ENCODE measurements around the gene TMEM175. TPM values are rescaled to one million over a fixed set of nuclear protein-coding genes. Genes with fewer than 3 reads are reported as not detected.
"Not testable (repeated sequence)": the region's sequence is repeated elsewhere in the genome, so short reads cannot be mapped to it uniquely, and the experiment has no call there.

The TMEM175 gene
- total RNA-seq, 1 donor from 2014 or later: 14.9 TPM

DNA sequence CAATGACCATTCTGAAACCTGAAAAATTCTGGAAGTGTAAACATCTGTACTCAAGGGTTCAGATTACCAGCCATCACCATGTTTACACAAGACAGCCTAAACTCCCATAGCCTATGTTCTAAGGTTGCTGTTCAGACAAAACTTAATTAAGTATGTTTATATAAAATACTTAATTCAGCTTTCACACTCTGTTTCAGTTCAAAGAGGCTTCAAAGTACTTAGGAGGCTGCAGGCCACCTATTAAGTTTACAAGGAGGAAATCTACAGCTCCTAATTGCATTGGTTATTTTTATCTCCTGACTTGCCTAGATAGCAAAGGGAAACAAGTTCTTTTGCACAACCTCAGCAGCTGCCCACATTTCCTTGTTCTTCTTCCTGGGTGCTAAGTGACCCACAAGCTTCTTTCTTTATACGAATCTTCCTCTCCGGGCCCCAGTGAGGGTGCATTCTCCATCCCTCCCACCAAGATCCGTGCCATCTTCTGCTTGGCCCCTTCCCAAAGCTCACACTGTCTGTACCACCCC is 2.2 kb upstream of the TMEM175 start:
- intact Hi-C loops (cut with DNase I): no loop called here
- ATAC-seq (ENCODE audit: poor library complexity): no peak
- DNase-seq: no peak

- no peak for DNase-seq
- intact Hi-C loops (cut with DNase I): no loop called here
- no peak for ATAC-seq (ENCODE audit: poor library complexity)
Observed at GRCh38 chr4:930827-931193, 1.4 kb upstream of the TMEM175 start.

DNA sequence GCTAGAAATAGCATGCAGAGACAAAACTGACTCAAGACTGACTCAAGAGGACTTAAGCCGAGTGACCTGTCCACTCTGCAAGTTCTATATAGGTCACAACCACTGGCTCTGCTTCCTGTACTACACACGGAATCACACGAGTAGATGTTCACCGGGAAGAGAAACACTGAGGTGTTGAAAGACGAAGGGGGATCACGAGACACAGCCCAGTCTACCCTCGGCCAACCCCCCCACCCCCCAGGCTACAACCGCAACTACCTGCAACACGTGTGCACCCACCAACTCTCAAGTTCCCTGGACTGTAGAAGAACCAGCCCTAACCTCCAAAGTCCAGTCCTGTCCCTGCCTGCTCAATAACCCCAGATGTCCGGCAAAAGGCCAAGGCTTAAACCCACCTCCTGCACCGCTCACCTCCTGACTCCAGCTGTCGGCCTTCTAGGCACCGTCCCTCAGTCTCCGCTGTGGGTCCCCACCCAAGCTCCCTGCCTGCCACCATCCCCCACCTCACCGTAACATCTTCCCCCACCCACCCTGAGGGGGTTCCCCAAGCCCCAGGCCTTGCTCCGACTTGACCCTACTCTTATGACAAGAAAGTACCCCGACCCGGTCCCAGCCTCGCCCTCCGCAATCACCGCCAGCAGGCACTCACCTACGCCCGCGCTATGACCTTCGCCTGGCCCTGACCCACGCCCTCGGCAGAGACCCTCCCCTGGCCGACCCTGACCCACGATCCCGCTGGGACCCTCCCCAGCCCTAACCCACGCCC is 883 bp upstream of the TMEM175 start:
- intact Hi-C loops (cut with DNase I): no loop called here
- peak; percentile 6 for ATAC-seq (ENCODE audit: poor library complexity)
- no peak for DNase-seq

DNA sequence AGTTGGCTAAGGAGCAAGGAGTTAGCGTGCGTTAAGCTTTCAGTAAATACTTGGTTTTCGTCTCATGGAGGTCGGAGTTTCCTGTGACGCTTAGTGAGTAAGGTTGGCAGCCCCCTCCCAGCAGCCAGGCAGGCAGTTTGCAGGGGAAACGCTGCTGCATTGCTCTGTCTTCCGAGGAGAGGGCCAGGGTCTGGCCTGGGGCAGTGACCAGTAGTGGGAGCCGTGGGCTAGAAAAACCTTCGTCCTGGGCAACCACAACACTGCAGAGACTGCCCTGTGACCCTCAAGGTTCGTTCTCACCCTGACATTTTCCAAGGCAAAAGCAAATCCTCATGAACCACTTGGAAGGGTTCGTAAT is 432 bp downstream of the TMEM175 start:
- no peak for DNase-seq
- intact Hi-C loops (cut with DNase I): no loop called here
- ATAC-seq (ENCODE audit: poor library complexity): peak; percentile 2

DNA sequence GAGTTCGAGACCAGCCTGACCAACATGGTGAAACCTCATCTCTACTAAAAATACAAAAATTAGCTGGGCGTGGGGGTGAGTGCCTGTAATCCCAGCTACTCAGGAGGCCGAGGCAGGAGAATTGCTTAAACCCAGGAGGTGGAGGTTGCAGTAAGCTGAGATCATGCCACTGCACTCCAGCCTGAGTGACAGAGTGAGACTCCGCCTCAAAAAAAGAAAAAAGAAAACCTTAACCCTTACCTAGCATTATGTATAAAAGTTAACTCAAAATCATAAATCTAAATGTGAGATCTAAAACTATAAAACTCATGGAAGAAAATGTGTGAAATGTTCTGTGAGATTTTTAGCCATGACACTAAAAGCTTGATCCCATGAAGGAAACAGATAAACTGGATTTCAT is 7.2 kb downstream of the TMEM175 start:
- ATAC-seq (ENCODE audit: poor library complexity); DNase-seq; intact Hi-C loops (cut with DNase I): not testable (repeated sequence)

DNA sequence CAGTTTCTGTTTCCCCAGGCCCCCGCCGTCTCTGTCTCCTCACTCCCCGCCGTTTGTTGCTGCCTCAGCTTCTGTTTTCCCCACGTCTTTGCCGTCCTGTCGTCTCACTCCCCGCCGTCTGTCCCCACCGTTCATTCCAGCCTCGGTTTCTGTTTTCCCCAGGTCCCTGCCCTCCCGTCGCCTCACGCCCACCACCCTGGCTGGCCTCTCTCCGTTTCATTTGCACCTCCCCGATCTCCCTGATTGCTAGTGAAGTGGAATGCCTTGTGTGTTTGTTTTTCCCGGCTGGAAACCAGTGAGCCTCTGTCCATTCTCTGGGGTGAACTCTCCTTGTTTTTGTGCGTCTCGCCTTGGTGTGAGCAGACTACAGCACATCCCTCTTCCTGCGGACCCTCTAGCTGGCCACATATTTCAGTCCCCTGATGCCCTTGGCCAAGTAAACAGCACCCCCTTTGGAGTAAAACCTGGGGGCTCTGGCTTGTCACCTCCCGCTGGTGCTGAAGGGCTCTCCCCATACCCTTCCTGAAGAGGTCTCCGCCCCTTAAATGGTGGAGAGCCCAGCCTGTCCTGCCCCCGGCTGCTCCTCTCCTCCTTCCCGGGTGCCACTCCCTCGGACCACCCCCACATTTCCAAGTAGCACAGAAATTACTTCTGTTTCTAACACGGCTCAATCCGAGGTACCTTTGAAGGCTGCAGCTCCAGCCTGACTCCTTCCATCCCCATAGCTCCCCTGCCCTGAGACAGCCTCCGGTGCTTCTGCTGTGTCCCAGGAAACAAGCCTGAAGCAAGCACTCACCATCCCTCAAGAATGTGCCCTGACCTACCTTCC is 13.2 kb downstream of the TMEM175 start:
- intact Hi-C loops (cut with DNase I): no loop called here
- ATAC-seq (ENCODE audit: poor library complexity) (no peak), DNase-seq (no peak)

DNA sequence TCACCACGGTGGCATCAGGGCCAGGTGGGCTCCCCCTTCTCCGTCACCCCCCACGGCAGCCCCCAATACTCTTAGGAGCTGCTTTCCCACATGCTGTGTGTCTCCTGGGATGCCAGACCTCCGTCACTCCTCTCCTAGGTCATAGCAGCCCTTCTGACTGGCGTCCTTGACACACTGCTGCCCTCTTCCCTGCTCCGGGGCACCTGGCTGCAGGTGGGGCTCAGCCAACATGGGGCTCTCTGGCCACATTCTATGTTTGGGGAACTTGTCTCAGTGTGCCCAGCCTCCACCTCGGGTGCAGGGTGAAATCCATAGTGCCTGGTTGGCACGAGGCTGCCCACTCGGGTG is 13.8 kb downstream of the TMEM175 start:
- ATAC-seq (ENCODE audit: poor library complexity) (no peak), DNase-seq (no peak)
- intact Hi-C loops (cut with DNase I): no loop called here

DNA sequence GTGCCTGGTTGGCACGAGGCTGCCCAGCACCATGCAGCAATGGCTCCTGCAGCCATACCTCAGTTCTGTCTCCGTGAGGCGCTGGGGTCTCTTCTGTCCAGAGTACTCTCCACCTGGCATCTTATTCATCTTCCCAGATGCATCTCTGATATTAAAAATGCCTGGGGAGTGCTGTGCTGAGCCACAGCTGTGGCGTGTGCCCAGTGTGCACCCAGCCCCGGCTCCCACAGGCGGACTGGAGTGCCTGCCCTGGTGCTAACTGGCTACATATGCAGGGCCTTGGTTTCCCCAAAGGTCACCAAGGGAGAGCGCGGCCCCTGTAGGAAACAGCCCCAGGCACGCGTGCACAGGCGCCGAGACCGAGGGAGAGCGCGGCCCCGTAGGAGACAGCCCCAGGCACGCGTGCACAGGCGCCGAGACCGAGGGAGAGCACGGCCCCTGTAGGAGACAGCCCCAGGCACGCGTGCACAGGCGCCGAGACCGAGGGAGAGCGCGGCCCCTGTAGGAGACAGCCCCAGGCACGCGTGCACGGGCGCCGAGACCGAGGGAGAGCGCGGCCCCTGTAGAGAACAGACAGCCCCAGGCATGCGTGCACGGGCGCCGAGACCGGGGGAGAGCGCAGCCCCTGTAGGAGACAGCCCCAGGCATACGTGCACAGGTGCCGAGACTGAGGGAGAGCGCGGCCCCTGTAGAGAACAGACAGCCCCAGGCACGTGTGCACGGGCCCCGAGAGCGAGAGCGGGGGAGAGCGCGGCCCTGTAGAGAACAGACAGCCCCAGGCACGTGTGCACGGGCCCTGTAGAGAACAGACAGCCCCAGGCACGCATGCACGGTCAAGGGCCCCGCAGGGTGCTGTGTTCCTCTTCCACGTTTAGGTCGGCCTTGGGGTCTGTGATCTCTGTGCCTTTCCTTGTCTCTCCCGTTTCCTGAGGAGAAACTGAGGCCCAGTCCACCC is 14.5 kb downstream of the TMEM175 start:
- intact Hi-C loops (cut with DNase I): no loop called here
- no peak for ATAC-seq (ENCODE audit: poor library complexity)
- DNase-seq: peak; percentile 18

GRCh38 chr4:947491-947971 is 15.3 kb downstream of the TMEM175 start:
- peak; percentile 28 for DNase-seq
- no peak for ATAC-seq (ENCODE audit: poor library complexity)
- intact Hi-C loops (cut with DNase I): no loop called here

- peak; percentile 36 for DNase-seq
- intact Hi-C loops (cut with DNase I): no loop called here
- peak; percentile 28 for ATAC-seq (ENCODE audit: poor library complexity)
Observed at GRCh38 chr4:948101-948935, 16.1 kb downstream of the TMEM175 start.

DNA sequence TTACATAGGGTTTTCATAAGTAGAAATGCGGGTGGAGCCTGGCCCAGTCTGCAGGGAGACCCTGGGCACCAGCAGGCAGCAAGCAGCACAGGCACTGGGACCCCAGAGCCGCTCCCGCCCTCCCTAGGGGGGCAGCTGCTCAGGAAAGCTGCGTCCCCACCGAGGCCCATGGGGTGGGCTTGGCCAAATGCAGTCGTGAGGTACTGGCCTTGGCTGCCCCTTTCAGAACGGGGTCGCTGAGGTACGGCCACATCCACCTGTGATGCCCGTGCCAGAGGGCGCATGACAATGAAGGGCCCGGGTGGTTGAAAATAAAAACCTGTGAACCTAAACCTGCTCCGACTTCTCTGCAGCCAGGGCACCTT is 16.7 kb downstream of the TMEM175 start:
- intact Hi-C loops (cut with DNase I): no loop called here
- DNase-seq (peak; percentile 21), ATAC-seq (ENCODE audit: poor library complexity) (no peak)

DNA sequence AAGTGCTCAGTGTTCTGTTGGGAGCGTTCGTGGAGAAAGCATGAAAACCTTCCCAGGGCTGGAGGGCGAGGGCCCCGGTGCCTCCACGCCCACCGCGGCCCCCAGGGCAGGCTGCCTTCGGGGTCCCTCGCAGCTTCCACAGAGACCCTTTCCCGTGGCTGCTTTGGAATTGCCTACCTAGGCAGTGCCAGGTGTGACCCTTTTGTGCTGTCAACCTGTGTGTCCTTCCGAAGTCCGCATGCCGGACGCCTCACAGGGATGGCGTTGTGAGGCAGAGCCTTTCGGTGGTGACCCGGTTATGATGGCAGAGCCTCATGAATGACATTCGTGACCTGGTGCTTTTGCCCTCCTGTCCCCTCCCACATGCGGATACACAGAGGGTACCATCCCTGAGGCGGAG is 17.4 kb downstream of the TMEM175 start:
- intact Hi-C loops (cut with DNase I): no loop called here
- ATAC-seq (ENCODE audit: poor library complexity) (no peak), DNase-seq (peak; percentile 30)

- ATAC-seq (ENCODE audit: poor library complexity) (no peak), DNase-seq (peak; percentile 35)
- intact Hi-C loops (cut with DNase I): no loop called here
Observed at GRCh38 chr4:950136-951020, 18.1 kb downstream of the TMEM175 start.

DNA sequence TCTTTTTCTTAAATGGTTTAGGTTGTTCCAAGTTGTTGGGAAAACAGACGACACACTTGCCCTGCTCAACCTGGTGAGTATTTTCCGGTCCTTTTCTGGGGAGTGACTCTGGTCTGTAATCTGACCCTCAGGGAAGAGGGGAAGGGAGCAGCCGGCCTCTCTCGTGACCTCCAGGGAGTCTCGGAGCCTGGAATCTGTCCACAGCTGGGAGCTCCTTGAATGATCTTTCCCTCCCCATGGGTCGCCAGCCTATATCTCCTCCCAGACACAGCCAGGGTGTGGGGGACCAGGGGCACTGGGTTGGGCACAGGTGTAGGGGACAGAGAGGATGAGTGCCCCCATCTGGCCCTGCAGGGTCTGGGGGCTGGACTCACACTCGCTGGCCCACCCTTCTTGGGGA is 18.9 kb downstream of the TMEM175 start:
- no peak for DNase-seq
- ATAC-seq (ENCODE audit: poor library complexity): no peak
- intact Hi-C loops (cut with DNase I): no loop called here

DNA sequence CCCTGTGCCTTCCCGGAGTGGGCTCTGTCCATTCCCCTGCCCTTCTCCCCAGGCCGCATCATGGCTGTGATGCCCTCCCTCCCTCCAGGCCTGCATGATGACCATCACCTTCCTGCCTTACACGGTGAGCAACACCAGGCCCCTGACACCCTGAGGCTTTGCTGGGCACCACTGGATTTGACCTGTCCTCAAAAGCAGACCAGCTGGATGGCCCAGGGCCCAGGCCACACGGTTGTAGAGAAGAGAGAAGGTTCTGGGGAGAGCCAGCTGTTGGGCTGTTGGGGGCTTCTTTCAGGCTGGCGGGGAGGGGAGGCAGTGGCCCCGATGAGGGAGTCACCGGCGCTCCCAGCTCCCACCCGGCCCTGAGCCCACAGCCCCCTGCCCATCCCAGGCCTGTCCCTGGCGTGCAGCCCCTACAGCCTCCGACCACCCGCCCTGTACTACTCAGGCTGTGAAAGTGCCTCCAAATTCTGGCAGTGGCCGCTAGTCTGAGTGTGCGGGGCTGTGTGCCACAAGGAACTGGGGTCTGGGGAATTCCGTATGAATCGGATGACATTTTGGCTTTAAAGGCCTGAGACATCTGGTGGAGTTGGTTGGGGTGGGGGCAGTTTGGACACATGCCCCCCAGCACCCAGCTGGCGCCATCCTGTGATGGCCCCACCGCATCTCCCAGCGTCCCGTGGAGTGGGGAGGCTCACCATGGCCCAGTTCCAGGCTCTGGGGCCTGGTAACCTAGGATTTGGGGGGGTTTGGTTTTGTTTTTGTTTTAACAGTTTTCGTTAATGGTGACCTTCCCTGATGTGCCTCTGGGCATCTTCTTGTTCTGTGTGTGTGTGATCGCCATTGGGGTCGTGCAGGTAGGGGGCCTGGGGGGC is 19.6 kb downstream of the TMEM175 start:
- peak; percentile 22 for DNase-seq
- no peak for ATAC-seq (ENCODE audit: poor library complexity)
- intact Hi-C loops (cut with DNase I): no loop called here

- DNase-seq (peak; percentile 33), ATAC-seq (ENCODE audit: poor library complexity) (no peak)
- intact Hi-C loops (cut with DNase I): no loop called here
Observed at GRCh38 chr4:952881-953573, 20.8 kb downstream of the TMEM175 start.
